ENCODE measurements around the gene GAP43. TPM values are rescaled to one million over a fixed set of nuclear protein-coding genes. Genes with fewer than 3 reads are reported as not detected.

Gene GAP43
- total RNA-seq, 1 donor from 2014 or later = 0.21 TPM

GRCh38 chr3:115710799-115711198 is 87.5 kb downstream of the GAP43 start:
- Histone ChIP-seq H3K36me3 (ENCODE audit: control insufficient read depth, insufficient read depth, low read length) (no peaks in the 10 kb centered on the region), H3K27me3 (ENCODE audit: control insufficient read depth, insufficient read depth, low read length) (no peaks in the 10 kb centered on the region), H3K4me3 (ENCODE audit: low read depth, low read length) (no peak overlapping the region)
- TF ChIP-seq CTCF (IDR thresholded peaks at IDR 0.05; ENCODE audit: insufficient read depth, low read length, poor library complexity, severe bottlenecking) = no peak
- no peak for DNase-seq (ENCODE audit: low read depth)

GRCh38 chr3:115712871-115713270 is 89.6 kb downstream of the GAP43 start:
- DNase-seq (ENCODE audit: low read depth) = no peak
- no peaks in the 10 kb centered on the region for H3K27me3 ChIP-seq (ENCODE audit: control insufficient read depth, insufficient read depth, low read length)
- no peak overlapping the region for H3K4me3 ChIP-seq (ENCODE audit: low read depth, low read length)
- TF ChIP-seq CTCF (IDR thresholded peaks at IDR 0.05; ENCODE audit: insufficient read depth, low read length, poor library complexity, severe bottlenecking) = no peak
- no peaks in the 10 kb centered on the region for H3K36me3 ChIP-seq (ENCODE audit: control insufficient read depth, insufficient read depth, low read length)

GRCh38 chr3:115713284-115713683 is 90.0 kb downstream of the GAP43 start:
- DNase-seq (ENCODE audit: low read depth) = no peak
- Histone ChIP-seq H3K36me3 (ENCODE audit: control insufficient read depth, insufficient read depth, low read length) (no peaks in the 10 kb centered on the region), H3K27me3 (ENCODE audit: control insufficient read depth, insufficient read depth, low read length) (no peaks in the 10 kb centered on the region), H3K4me3 (ENCODE audit: low read depth, low read length) (no peak overlapping the region)
- no peak for TF ChIP-seq CTCF (IDR thresholded peaks at IDR 0.05; ENCODE audit: insufficient read depth, low read length, poor library complexity, severe bottlenecking)

GRCh38 chr3:115715241-115715745 is 92.0 kb downstream of the GAP43 start:
- no peaks in the 10 kb centered on the region for H3K36me3 ChIP-seq (ENCODE audit: control insufficient read depth, insufficient read depth, low read length)
- TF ChIP-seq CTCF (IDR thresholded peaks at IDR 0.05; ENCODE audit: insufficient read depth, low read length, poor library complexity, severe bottlenecking) = no peak
- no peaks in the 10 kb centered on the region for H3K27me3 ChIP-seq (ENCODE audit: control insufficient read depth, insufficient read depth, low read length)
- no peak for DNase-seq (ENCODE audit: low read depth)
- no peak overlapping the region for H3K4me3 ChIP-seq (ENCODE audit: low read depth, low read length)

GRCh38 chr3:115720983-115721382 is 97.7 kb downstream of the GAP43 start:
- H3K36me3 ChIP-seq (ENCODE audit: control insufficient read depth, insufficient read depth, low read length) = no peaks in the 10 kb centered on the region
- H3K27me3 ChIP-seq (ENCODE audit: control insufficient read depth, insufficient read depth, low read length) = no peaks in the 10 kb centered on the region
- no peak for DNase-seq (ENCODE audit: low read depth)
- TF ChIP-seq CTCF (IDR thresholded peaks at IDR 0.05; ENCODE audit: insufficient read depth, low read length, poor library complexity, severe bottlenecking) = no peak
- H3K4me3 ChIP-seq (ENCODE audit: low read depth, low read length) = no peak overlapping the region

GRCh38 chr3:115725800-115726199 is 102.5 kb downstream of the GAP43 start:
- H3K36me3 ChIP-seq (ENCODE audit: control insufficient read depth, insufficient read depth, low read length) = no peaks in the 10 kb centered on the region
- DNase-seq (ENCODE audit: low read depth) = no peak
- no peaks in the 10 kb centered on the region for H3K27me3 ChIP-seq (ENCODE audit: control insufficient read depth, insufficient read depth, low read length)
- TF ChIP-seq CTCF (IDR thresholded peaks at IDR 0.05; ENCODE audit: insufficient read depth, low read length, poor library complexity, severe bottlenecking) = no peak
- no peak overlapping the region for H3K4me3 ChIP-seq (ENCODE audit: low read depth, low read length)
